ENCODE results near the gene VILL.
"Not testable (repeated sequence)": the region's sequence is repeated elsewhere in the genome, so short reads cannot be mapped to it uniquely, and the experiment has no call there.

VILL gene

DNA sequence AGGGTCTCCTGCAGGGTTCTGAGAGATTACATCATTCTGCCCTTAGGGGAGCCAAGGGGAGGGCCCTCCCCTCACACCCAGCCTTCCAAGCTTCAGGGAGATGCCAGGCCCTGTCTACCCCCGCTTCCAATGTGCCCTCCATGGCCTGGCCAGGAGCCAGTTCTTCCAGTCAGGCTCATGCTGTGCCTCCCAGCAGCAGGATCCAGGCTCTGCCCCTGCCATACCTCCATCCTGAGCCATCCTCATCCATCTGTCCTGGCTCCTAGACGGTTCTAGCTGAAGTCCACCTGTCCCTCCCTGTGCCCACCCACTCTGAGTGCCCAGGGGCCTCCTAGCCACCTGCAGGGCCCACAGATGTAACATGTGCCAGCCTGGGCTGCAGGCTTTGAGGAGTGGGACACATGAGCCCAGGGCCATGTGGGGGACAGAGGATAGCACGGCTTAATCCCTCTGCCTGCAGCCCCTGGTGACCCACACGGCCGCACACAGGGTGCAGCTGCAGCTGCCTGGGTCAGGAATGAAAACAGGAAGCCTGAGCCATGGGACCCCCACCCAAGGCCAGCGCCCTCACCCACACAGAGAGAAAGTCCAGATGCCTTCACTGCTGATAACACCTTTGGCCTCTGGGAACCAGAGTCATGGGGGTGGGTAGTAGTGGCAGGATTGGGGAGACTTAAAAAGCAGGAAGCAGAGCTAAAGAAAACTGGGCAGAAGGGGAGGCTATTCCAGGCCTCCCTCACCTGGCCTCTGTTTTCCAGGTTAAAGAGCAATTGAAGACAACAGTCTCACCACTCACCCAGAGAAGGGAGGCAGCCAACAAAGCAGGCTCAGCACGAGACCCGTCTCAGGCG lies 27.1 kb downstream of the VILL start:
- no peak for DNase-seq (ENCODE audit: low spot score)

DNA sequence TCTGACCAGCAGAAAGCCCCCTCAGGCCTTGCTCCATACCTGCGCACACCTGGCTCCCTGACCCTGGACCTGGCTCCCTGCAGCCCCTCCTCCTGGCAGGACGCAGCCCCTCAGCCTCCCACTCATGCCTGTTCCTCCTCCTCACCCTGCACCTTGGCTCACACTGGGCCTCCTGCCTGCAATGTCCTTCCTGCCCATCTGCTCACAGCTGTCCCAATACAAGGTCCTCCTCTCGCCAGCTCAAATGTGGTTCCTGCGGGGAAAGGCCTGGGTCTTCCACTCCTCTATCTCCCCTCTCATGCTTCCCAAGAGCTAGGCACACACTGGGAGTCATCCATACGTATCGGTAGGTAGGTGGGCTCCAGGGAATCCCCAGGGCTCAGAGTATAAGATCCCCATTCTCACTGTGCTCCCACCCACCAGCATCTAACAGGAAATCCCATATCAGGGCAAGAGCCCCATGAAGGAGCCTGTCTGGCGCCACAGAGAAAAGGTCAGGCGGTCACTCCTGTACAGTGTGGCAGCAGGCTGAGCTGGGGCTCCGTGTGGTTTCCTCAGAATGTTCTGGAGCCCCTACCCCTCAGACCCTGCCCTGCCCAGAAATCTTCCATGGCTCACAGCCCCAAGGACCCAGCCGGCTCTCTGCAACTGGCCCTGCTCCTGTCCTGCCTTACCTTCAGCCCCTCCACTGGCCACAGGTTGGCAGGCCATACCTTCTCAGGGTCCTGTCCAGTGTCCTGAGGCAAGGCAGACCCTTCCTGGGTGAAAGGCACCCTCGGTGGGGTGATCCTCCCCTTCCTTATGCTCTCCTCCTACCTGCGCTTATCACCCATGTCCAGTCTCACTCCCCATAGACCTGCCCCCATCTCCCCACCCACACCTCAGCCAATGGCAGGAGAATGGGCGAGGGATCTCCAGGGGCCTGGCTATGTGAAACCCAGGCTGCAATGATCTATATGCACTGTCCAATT lies 28.0 kb downstream of the VILL start:
- DNase-seq (ENCODE audit: low spot score), result no peak

DNA sequence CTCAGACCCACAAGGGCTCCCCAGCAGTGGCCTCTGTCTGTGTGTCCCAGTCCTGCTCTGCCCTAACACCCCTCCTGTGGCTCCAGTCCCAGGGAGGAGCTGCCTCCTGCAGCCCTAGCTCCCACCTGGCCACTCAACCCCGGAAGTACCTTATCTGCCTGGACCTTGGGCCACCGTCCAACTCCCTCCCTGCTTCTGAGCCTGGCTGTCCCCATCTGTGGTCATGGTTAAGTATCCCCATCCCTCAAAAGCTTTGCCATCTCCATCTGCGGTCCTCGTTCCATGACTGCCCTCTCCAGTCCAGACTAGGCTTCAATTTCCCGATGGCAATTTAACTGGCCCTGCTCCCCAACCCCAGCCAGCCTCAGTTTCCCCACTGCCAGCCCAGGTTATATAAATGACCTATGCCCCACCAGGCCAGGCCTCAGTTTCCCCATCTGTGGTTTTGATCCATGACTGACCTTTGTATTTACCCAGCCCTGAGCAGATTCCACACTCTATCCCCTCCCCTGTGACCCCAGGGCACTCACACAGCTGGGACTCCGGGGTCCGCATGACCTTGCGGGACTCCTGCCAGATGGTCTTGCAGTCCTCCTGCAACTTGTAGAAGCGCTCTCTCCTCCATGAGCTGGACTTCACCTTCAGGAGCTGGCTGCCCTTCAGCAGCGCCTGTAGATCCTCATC lies 29.2 kb downstream of the VILL start:
- no peak for DNase-seq (ENCODE audit: low spot score)

DNA sequence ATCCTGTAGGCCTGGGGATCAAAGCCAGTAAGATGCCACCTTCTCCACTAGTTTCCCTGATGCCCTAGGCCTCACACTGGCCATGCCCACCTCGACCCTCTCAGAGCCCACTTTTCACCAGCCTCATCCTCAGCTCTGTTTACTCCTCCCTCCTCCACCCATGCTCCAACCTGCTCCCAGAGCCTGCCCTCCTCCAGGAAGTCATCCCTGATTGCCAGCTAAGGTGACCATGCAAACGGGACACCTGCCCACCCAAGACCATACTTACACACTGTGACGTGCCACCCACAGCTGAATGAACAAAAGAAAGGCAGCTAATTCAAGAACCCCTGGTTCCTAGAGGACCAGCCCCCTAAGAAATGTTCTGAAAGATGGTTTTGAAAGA lies 29.7 kb downstream of the VILL start:
- DNase-seq (ENCODE audit: low spot score), result no peak

DNA sequence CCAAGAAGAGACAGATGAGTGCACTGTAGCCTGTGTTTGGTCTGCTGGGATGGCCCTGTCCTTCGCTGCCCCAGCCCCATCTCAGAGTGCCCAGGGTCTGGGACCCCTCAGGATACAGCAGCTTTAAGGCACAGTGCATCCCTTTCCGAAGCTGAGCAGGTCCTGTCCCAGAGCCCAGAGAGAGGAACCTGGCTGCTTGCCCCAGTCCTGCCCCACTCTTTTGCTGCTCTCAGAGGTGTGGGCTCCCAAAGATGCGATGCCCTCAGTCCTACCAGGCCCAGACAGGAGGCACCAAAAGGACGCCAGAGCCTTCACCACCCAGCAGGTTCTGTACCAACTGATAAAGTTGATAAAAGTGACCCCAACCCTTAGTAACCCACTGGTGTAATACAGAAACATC lies 30.6 kb downstream of the VILL start:
- DNase-seq (ENCODE audit: low spot score), result no peak

DNA sequence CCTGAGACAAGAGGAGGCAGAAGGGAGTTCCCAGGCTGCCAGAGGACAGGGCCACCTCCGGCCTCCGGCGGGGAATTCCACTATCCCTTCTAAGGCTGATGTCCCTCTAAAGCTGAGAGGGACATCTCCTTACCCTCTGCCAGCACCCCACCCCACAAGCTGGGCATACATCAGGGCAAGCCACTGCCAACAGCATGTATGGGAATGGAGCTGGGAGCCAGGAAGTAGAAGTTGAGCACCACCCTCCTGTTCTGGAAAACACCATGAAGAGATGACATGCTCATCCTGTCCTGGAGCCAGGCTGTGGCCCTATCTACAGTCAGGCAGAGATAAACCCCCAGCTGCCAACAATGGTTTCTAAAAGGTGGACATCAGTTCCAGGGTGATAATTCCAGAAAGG lies 31.7 kb downstream of the VILL start:
- DNase-seq (ENCODE audit: low spot score), result no peak

DNA sequence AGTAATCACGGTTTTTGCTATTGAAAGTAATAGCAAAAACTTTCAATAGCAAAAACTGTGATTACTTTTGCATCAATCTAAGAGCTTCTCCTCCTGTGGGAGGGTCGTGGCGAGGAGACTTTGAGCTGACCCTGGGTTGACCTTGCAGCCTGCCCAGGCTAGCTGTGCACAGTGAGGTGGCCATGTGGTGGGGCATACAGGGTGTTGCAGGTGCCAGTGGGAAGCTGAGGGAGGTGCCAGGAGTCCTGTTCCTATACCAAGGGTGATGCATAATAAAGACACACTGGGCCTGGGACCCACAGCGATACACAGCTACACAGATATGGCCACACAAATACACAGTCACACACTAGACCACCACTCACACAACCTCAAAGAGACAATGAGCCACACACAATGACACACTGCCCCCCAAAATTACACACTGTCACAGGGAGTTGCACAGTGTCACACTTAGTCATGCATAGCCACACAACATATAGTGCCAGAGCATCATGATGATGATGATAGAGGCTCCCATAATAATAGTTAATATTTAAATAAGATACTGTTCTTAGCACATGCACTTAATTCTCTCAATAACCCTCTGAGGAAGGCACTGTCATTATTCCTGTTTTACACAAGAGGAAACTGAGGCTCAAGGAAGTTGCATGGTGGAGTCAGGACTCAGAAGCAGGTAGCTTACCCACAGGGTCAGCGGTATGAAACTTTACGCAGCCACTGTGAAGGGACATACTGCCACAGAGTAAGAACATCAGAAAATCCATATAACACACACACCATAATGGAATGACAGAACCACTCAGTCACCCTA lies 32.5 kb downstream of the VILL start:
- no peak for DNase-seq (ENCODE audit: low spot score)

DNA sequence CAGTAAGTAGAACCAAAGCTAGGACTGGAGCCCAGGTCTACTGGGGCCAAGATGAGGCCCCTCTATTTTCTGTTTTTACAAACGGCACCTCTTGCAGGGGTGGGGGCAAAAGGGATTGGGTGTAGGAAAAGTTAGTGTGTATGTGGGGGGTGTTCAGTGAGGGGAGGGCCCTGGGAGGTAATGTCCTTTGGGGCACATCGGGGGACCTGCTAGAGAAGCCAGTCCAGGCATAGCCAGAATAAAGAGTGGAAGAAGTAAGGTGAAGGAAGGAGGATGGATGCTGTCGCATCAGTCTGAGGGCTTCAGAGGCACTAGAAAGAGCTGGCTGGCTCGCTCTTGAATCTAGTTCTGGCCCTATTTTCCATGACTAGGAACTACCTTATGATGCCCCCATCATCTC lies 36.3 kb downstream of the VILL start:
- no peak for DNase-seq (ENCODE audit: low spot score)

DNA sequence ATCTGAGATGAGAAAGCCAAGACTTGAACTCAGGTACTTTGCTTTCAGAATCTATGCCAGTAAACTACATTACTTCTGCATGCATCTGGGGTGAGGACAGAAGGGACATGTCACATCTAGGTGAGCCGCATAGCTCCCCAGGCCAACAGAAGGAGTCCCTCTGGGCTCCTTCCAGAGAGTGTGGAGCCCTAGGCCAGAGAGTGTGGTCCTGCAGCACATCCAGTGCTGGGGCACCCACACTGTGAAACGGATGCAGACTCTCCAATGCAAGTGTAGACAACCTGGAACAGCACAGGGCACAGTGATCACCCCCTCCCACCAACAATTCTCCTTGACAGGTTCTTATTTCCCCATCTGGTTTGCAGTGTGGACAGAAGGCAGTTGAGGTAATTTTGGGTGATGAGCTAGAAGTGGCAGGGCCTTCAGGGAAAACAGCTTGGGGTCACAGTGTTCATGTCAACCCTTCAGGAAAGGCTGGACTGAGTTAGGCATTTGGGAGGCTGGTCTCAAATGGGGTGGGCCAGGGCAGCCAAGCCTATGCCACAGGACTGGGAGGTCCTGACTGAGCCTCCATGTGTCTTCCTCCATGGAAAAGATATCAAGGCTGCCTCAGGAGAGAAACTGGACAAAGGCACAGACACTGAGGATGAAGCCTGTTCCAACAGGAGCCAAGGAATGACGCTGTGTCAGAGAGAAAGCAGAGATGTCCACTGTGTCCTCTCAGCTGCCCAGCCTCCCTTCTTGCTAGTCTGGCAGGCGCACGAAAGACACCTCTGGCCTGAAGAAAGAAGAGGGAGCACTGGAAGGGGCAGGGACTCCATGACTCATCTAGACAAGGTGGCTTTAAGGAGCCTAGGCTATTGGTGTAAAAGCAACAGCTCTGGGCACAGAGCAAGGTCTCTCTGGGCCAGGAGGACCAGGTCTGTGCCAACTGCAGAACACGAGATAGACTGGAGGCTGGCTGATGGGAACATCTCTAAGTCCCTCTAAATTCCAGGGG lies 37.2 kb downstream of the VILL start:
- DNase-seq (ENCODE audit: low spot score), result no peak

DNA sequence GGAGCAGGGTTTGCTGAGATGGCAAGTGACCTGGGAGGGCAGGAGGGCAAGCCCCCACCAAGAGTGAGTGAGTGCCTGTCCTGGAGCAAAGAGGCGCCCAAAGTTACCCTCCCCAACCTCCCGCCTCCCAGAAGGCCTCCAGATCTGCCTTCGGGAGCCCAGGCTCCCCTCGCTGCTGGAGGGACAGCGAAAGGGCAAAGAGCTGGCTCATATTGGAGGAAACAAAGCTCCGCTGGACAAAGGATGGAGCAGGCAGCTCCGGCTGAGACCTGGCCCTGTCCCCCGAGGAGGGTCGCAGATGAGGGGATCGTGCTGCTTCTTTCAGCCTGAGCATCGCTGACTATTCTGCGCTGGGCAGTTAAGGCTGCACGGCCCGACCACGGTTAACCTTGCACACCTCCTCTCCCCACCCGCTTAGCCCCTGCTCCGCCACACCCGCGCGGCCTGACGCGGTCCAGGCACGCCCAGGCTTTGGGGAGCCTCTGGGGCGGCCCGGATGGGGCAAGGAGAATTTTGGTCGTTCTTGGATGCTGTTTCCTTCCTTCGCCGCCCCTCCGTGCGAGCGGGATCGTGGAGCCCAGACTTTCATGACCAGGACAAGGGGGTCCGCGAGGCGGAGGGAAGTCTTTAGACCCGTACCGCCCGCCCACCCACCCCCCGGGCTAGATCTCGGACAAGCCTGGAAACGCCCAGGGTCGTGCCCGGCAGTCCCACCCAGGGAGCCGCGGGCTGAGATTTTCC lies 38.2 kb downstream of the VILL start:
- no peak for DNase-seq (ENCODE audit: low spot score)

DNA sequence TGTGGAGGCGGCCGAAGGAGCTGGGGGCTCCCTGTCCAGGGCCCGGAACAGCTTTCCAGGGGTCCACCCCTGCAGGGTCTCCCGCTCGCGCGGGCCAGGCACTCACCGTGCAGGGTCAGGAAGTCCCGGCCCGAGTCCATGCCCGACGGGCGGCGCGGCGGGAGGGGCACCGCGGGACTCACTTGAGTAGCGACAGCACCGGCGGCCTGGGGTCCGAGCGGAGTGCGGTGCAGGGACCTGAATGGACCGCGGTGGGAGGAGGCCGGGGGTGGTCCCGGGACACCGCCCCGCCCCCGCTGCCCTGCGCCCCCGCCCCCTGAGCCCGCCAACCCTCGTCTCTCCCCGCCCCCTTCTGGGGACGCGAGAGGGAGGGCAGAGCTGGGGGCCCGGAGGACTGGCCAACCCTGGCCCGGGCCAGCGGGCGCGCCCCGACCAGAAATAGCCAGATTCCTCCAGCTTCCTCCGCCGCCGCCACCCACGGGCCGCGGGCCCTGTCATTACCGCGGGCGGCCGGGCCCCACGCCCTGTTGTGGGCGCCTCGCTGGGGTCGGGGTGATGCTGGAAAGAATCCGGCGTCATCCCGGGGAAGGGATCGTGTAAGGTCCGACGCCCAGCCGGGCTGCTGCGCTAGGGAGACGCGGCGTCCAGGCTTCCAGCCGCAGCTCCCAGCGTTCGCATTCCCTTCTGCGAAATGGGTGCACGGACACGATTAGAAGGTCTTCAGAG lies 39.0 kb downstream of the VILL start, which contains the start of gene PLCD1:
Gene PLCD1, minus strand, starts transcription at position 243 of the 726 bp plus-strand sequence. Its CDS starts 103 bp downstream, at position 140.
- peak; percentile 60 for DNase-seq (ENCODE audit: low spot score)

DNA sequence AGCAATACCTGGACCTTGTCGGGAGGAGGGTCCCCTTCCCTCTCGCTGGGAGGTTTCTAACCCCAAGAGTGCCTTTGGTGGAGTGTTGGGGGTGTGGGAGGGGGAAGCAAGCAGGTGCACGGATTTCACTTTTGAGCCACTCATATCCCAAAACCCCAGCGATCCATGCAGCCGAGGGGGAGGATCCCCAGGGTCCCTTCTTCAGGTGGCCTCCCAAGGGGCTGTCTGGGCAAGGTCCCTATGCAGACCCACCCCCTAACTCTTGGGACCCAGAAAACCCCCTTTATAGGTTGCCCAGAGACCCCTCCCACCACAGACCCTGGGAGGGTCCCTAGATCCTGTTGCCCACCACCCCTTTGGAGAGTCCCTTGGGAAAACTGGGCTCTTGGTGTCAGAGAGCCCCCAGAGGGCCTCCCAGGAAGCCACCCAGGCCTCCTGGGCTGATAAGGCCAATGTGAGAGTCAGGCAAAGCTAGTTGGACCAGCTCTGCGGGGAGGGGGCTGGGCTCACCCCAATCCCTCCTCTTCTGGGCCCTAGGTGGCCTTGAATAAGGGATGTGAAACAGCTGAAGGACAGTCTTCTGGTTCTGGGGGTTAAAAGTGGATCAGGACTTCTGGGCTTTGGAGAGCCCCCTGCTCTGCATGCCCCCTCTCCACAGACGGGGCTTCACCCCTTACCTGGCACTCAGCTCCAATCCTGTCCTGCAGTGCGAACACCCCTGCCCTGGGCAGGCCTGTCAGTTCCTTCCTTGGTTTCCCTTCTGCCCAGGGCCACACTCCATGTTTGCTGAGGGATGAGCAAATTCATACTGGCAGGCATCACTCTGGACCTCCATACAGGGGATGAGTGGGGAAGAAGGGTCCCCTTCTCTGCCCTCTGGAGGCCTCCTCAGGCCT lies 39.8 kb downstream of the VILL start:
- no peak for DNase-seq (ENCODE audit: low spot score)

DNA sequence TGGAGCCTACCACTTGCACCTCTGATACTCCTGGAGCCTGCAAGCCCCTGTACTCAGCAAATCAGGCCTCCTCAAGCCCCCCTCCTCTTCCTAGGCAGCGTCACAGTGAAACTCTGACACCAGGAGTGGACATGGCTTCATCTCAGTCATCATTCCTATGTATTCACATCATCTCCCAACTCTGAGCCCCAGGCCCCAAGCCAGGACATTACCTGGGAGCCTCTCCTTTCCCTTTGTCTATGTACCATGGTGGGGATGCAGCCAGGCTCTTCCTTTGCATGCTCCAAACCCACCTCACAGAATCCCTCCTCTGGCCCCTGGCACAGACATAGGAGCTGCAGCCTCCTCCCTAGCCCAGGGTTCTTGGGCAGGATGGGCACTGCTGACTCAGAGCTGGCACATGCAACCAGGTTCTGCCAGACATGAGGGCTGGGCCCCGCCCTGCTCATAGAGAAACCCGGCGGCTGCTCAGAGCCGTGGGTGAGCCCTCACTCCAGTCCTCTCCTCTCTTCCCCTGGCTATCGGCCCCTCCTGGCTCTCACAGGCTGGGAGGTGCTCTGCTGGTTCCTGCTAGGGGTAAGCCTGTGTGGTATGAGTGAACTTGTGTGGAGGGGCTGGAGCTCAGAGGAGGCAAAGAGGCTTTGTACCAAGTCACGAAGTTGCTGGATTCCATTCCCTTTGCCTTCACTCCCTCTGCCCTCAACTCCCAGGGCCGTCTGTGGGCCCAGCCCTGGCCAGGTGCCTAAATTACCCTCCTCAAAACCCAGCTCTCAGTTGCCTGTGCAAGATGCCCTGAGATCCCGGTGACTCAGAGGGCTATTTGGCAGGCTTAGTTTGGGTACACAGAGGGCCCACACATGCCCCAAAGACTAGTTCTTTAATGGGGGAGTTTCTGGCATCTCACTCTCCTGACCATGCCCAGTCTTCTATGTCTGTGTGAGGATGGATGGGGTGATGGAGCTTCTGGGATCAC lies 40.7 kb downstream of the VILL start:
- DNase-seq (ENCODE audit: low spot score), result no peak

DNA sequence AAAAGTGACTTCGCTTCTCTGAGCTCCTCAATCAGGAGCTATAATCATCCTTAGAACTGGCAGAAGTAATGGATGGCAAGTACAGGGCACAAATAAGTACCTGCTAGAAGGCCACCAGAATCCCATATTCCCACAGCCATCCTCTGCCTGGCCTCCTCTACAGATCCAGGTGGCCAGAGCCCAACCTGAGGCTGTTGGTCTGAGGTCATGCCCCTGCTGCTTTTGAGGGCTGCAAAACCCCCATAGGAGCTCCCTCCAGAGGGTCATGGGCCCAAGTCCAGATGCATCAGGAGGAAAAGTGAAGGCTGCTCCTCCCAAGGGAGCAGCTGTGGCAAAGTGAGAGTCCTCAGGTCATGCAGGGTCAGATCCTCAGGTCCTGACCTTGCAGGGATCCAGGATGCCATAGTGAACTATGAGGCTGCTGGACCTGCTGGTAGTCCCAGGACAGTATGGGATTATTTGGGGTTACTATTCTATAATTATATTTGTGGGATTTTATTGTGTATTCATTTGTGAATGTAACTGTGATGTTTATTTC lies 41.8 kb downstream of the VILL start:
- DNase-seq (ENCODE audit: low spot score), result no peak

DNA sequence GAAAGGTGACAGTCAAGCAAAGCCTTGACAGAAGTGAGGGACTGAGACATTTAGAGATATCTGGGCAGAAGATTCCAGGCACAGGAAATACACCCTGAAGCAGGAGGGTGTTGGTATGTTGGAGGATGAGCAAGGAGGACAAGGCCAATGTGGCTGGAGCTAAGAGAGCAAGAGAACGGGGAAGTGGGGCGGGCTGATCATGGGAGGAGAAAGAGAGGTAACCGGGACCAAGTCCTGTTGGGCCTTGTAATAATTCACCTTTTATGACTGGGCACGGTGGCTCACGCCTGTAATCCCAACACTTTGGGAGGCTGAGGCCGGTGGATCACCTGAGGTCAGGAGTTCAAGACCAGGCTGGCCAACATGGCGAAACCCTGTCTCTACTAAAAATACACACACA lies 43.0 kb downstream of the VILL start:
- not testable (repeated sequence) for DNase-seq (ENCODE audit: low spot score)

DNA sequence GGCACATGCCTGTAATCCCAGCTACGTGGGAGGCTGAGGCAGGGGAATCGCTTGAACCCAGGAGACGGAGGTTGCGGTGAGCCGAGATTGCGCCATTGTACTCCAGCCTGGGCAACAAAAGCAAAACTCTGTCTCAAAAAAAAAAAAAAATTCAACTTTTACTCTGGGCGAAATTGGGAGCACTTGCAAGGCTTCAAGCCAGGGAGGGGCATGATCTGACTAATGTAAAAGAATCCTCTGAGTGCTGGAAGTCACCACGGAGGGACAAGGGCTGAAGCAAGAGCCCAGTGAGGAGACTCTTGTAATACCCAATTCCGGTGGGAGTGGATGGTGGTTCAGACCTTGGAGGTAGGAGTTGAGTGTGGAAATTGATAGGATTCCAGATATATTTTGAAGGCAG lies 43.7 kb downstream of the VILL start:
- not testable (repeated sequence) for DNase-seq (ENCODE audit: low spot score)
